ENCODE data around the gene B3GAT3. TPM values are rescaled to one million over a fixed set of nuclear protein-coding genes. Genes with fewer than 3 reads are reported as not detected.

Gene B3GAT3
- total and polyA plus RNA-seq, 10 of the 15 experiments (the other 5 are each of a cell fraction or from before 2014, with no cell fraction given), result 0.31 to 52.7 (median 29.8) TPM

- DNase-seq (ENCODE audit: low read depth, low spot score) (no peak), FAIRE-seq (no peak), ATAC-seq (peak; percentile 15)
- Histone ChIP-seq H3K4me2 (ENCODE audit: control insufficient read depth, insufficient read depth) (peak overlapping the region; percentile 64), H3K4me3 (peak overlapping the region; percentile 88), H3K9me3 (replicated peaks; ENCODE audit: control insufficient read depth, insufficient read depth, low read length) (no peaks in the 10 kb centered on the region), H3K36me3 (ENCODE audit: control insufficient read depth in 2 of 2, insufficient read depth in 2 of 2, low read length in 1 of 2) (peaks cover 0 to 9% of the 10 kb centered on the region in 2 experiments; a peak in 1 of 4 replicates), H2AFZ (ENCODE audit: control insufficient read depth, low read depth, low read length) (peak overlapping the region; percentile 75), H3K27me3 (replicated peaks in 1 of 2; ENCODE audit: control insufficient read depth in 2 of 2, insufficient read depth in 2 of 2, low read length in 1 of 2) (no peaks in the 10 kb centered on the region), H3K79me2 (ENCODE audit: control insufficient read depth, insufficient read depth, low read length) (peaks cover 52% of the 10 kb centered on the region), H3K27ac (ENCODE audit: control insufficient read depth, insufficient read depth) (peak overlapping the region; percentile 75), H3K9ac (ENCODE audit: control insufficient read depth, insufficient read depth, low read length) (peak overlapping the region; percentile 87), H3K4me1 (ENCODE audit: control insufficient read depth, insufficient read depth, low read length) (peaks cover 21% of the 10 kb centered on the region), H4K20me1 (ENCODE audit: control insufficient read depth, insufficient read depth) (no peaks in the 10 kb centered on the region)
- POLR2A ChIA-PET, result interaction anchor here (0.8 to 16.2 kb wide), 20 partner anchors 8 to 246 kb away, joined by 3 to 295 read pairs (median 6); partner anchors contain the start of genes B3GAT3, EEF1G, GANAB and HNRNPUL2
- in situ Hi-C loops (cut with MboI), result no loop called here
- RAD21 ChIA-PET (ENCODE audit: unreplicated experiment), result interaction anchor here (0.8 to 2.7 kb wide), 7 partner anchors 20 to 128 kb away, joined by 3 to 14 read pairs (median 6); partner anchors contain the start of genes HNRNPUL2, MTA2, TTC9C and TUT1
- intact Hi-C loops (cut with micrococcal nuclease; ENCODE audit: unreplicated experiment), result loop anchor here (2.0 to 5.0 kb wide), 3 partner anchors 59 to 191 kb away; partner anchors contain the start of genes EML3, ROM1 and TUT1
- TF ChIP-seq NFIC (IDR thresholded peaks at IDR 0.05; ENCODE audit: low read depth, low read length) (no peak), IRF4 (IDR thresholded peaks at IDR 0.05; ENCODE audit: low read depth, low read length) (no peak), CBFB (IDR thresholded peaks at IDR 0.05; ENCODE audit: low read depth) (no peak), MTA3 (IDR thresholded peaks at IDR 0.05; ENCODE audit: borderline replicate concordance, low read length) (no peak), SMAD1 (IDR thresholded peaks at IDR 0.05; ENCODE audit: low read depth, partially characterized antibody) (no peak), EZH2 (IDR thresholded peaks at IDR 0.05; ENCODE audit: borderline replicate concordance, control insufficient read depth, low read depth, low read length) (no peak), NBN (IDR thresholded peaks at IDR 0.05) (no peak), NFYA (IDR thresholded peaks at IDR 0.05; ENCODE audit: borderline replicate concordance, low read depth, low read length) (no peak)
- no TSS peak for BruUV-seq (replicated peaks)
- WGBS (ENCODE audit: insufficient coverage, insufficient replicate concordance, low lambda C conversion rate, missing lambda C conversion rate), result under 1% methylated on average over 17 of the region's 17 CpGs
- CTCF ChIA-PET, result interaction anchor here (0.8 to 1.5 kb wide), 5 partner anchors 10 to 276 kb away, joined by 3 to 5 read pairs (median 4); partner anchors contain the start of gene TUT1
- SMC1A ChIA-PET (ENCODE audit: uncharacterized antibody, unreplicated experiment), result interaction anchor here (1.0 to 2.2 kb wide), 6 partner anchors 10 to 276 kb away, joined by 3 to 9 read pairs (median 4); partner anchors contain the start of gene TUT1
Observed at GRCh38 chr11:62671236-62671607, 49.4 kb upstream of the B3GAT3 start.
